WTC11 (cell line): ENCODE measurements around the gene PC.

Experiments
- ATF3 ChIP-seq: sonication (generic); formaldehyde crosslinking; conservative IDR thresholded peaks from 2 replicates; pipeline ENCODE4 v1.8.1; 2022; ENCODE audit warnings: mild to moderate bottlenecking, missing genetic modification reagents
- CTCF ChIP-seq: fragments of 200-600 bp; IDR thresholded peaks from 2 replicates; pipeline ENCODE4 v1.8.0; 2022; ENCODE audit warnings: antibody characterized with exemption
- ESRRA ChIP-seq: sonication (generic); formaldehyde crosslinking; IDR thresholded peaks from 2 replicates; pipeline ENCODE4 v1.8.1; 2022; ENCODE audit warnings: mild to moderate bottlenecking, missing genetic modification reagents, borderline replicate concordance
- FOXK1 ChIP-seq: sonication (generic); formaldehyde crosslinking; IDR thresholded peaks from 2 replicates; pipeline ENCODE4 v1.8.0; 2022; ENCODE audit warnings: mild to moderate bottlenecking, moderate library complexity, missing genetic modification reagents
- MAX ChIP-seq: sonication (generic); formaldehyde crosslinking; IDR thresholded peaks from 2 replicates; pipeline ENCODE4 v1.8.0; 2022; ENCODE audit warnings: mild to moderate bottlenecking, missing genetic modification reagents
- MXD4 ChIP-seq: fragments of 250-450 bp; sonication (Bioruptor Pico); IDR thresholded peaks from 2 replicates; pipeline ENCODE4 v1.8.0; 2021; ENCODE audit warnings: mild to moderate bottlenecking, moderate library complexity, borderline replicate concordance
- NR3C1 ChIP-seq: sonication (generic); formaldehyde crosslinking; conservative IDR thresholded peaks from 2 replicates; pipeline ENCODE4 v1.8.1; 2023; ENCODE audit warnings: low read depth, mild to moderate bottlenecking, missing genetic modification reagents
- OVOL2 ChIP-seq: fragments of 250-450 bp; sonication (Bioruptor Pico); IDR thresholded peaks from 2 replicates; pipeline ENCODE4 v1.9.0; 2021; ENCODE audit warnings: mild to moderate bottlenecking, borderline replicate concordance
- USF1 ChIP-seq: sonication (generic); formaldehyde crosslinking; IDR thresholded peaks from 2 replicates; pipeline ENCODE4 v1.8.0; 2022; ENCODE audit warnings: mild to moderate bottlenecking, missing genetic modification reagents
- ZBTB21 ChIP-seq: sonication (generic); formaldehyde crosslinking; IDR thresholded peaks from 2 replicates; pipeline ENCODE4 v1.8.1; 2023; ENCODE audit warnings: mild to moderate bottlenecking, missing genetic modification reagents, borderline replicate concordance
- ZNF138 ChIP-seq: sonication (generic); formaldehyde crosslinking; conservative IDR thresholded peaks from 2 replicates; pipeline ENCODE4 v1.8.1; 2022; ENCODE audit warnings: mild to moderate bottlenecking, moderate library complexity, missing genetic modification reagents
- ZNF263 ChIP-seq: sonication (generic); formaldehyde crosslinking; IDR thresholded peaks from 2 replicates; pipeline ENCODE4 v1.8.1; 2022; ENCODE audit warnings: low read depth, mild to moderate bottlenecking, moderate library complexity, missing genetic modification reagents

- TF ChIP-seq CTCF (no peak), USF1 (CRISPR knock-in tag) (no peak), MAX (CRISPR knock-in tag) (no peak), NR3C1 (CRISPR knock-in tag) (no peak), MXD4 (CRISPR knock-in tag) (no peak), ZNF138 (CRISPR knock-in tag) (no peak), ESRRA (CRISPR knock-in tag) (no peak), ZNF263 (CRISPR knock-in tag) (no peak), ZBTB21 (no peak), ATF3 (CRISPR knock-in tag) (no peak), FOXK1 (CRISPR knock-in tag) (no peak), OVOL2 (CRISPR knock-in tag) (no peak)
These were observed 24.7 kb downstream of the PC start for GRCh38 chr11:66933531-66933930.
